Neural progenitor cell (in vitro differentiated cells): ENCODE data around the gene STEAP2.

ENCODE experiments used
- EZH2 ChIP-seq: fragments of 200-600 bp; sonication (generic); IDR thresholded peaks from 2 replicates; pipeline ENCODE4 v1.6.1; 2017; ENCODE audit warnings: antibody characterized with exemption, mild to moderate bottlenecking, moderate library complexity
- EZH2phosphoT487 ChIP-seq: fragments of 200-600 bp; sonication (generic); IDR thresholded peaks from 2 replicates; pipeline ENCODE4 v1.6.1; 2017; ENCODE audit warnings: antibody characterized with exemption
- TF ChIP-seq, protein P1 (sequence below): fragments of 200-600 bp; sonication (generic); IDR thresholded peaks from 2 replicates; pipeline ENCODE4 v1.5.1; 2017; ENCODE audit warnings: antibody characterized with exemption, mild to moderate bottlenecking

GRCh38 chr7:90192876-90193750 lies 18.4 kb upstream of the STEAP2 start:
- TF ChIP-seq, protein P1, sequence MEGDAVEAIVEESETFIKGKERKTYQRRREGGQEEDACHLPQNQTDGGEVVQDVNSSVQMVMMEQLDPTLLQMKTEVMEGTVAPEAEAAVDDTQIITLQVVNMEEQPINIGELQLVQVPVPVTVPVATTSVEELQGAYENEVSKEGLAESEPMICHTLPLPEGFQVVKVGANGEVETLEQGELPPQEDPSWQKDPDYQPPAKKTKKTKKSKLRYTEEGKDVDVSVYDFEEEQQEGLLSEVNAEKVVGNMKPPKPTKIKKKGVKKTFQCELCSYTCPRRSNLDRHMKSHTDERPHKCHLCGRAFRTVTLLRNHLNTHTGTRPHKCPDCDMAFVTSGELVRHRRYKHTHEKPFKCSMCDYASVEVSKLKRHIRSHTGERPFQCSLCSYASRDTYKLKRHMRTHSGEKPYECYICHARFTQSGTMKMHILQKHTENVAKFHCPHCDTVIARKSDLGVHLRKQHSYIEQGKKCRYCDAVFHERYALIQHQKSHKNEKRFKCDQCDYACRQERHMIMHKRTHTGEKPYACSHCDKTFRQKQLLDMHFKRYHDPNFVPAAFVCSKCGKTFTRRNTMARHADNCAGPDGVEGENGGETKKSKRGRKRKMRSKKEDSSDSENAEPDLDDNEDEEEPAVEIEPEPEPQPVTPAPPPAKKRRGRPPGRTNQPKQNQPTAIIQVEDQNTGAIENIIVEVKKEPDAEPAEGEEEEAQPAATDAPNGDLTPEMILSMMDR: no peak
- TF ChIP-seq EZH2: no peak
- TF ChIP-seq EZH2phosphoT487: no peak
